ENCODE results near the gene KLHDC1.

The KLHDC1 gene

DNA sequence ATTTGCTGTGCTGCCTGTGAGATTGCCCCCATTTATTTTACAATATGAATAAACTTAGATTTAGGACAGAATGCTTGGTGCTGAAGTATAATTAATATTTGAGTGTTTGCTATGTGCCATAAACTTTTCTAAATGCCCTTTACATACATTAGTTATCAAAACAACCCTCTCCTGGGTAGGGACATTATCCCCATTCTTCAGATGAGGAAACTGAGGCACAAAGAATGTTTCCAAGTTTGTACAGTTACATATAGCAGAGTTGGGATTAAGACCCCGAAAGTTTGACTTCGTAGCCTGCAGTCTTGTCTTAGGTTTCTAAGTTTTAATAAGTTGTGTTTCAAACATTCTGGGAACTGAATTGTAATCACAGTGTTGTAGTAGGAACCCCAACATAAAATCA is 93.4 kb downstream of the KLHDC1 start:
- Histone ChIP-seq H3K27ac (ENCODE audit: low read length) (no peak overlapping the region), H3K9me3 (ENCODE audit: control insufficient read depth in 1 of 2, low read length in 2 of 2) (no peaks in the 10 kb centered on the region), H3K36me3 (ENCODE audit: control insufficient read depth in 1 of 2, insufficient read depth in 2 of 2, low read length in 2 of 2) (peaks cover 75 to 87% of the 10 kb centered on the region in 2 donors)

GRCh38 chr14:49792618-49793017 is 99.7 kb downstream of the KLHDC1 start:
- H3K27me3 ChIP-seq (ENCODE audit: low read depth, low read length): no peaks in the 10 kb centered on the region
- no peak overlapping the region for H3K4me3 ChIP-seq (ENCODE audit: low read depth in 1 of 2, low read length in 2 of 2)
- H3K4me1 ChIP-seq (ENCODE audit: control insufficient read depth in 1 of 2, insufficient read depth in 2 of 2, low read length in 2 of 2): no peaks in the 10 kb centered on the region
- H3K27ac ChIP-seq (ENCODE audit: low read length): no peak overlapping the region
- peaks cover 31 to 82% of the 10 kb centered on the region in 2 donors for H3K36me3 ChIP-seq (ENCODE audit: control insufficient read depth in 1 of 2, insufficient read depth in 2 of 2, low read length in 2 of 2)
- H3K9me3 ChIP-seq (ENCODE audit: control insufficient read depth in 1 of 2, low read length in 2 of 2): no peaks in the 10 kb centered on the region

More for the DNA sequence above, 93.4 kb downstream of the KLHDC1 start:
- no peak overlapping the region for H3K4me3 ChIP-seq (ENCODE audit: low read depth in 1 of 2, low read length in 2 of 2)
- H3K27me3 ChIP-seq (ENCODE audit: low read depth, low read length): no peaks in the 10 kb centered on the region
- no peaks in the 10 kb centered on the region for H3K4me1 ChIP-seq (ENCODE audit: control insufficient read depth in 1 of 2, insufficient read depth in 2 of 2, low read length in 2 of 2)

GRCh38 chr14:49796025-49796424 is 103.1 kb downstream of the KLHDC1 start:
- Histone ChIP-seq H3K9me3 (ENCODE audit: control insufficient read depth in 1 of 2, low read length in 2 of 2) (no peaks in the 10 kb centered on the region), H3K27me3 (ENCODE audit: low read depth, low read length) (no peaks in the 10 kb centered on the region), H3K4me3 (ENCODE audit: low read depth in 1 of 2, low read length in 2 of 2) (no peak overlapping the region), H3K4me1 (ENCODE audit: control insufficient read depth in 1 of 2, insufficient read depth in 2 of 2, low read length in 2 of 2) (no peaks in the 10 kb centered on the region), H3K27ac (ENCODE audit: low read length) (no peak overlapping the region), H3K36me3 (ENCODE audit: control insufficient read depth in 1 of 2, insufficient read depth in 2 of 2, low read length in 2 of 2) (peaks cover 37 to 86% of the 10 kb centered on the region in 2 donors)

Data from muscle layer of duodenum (tissue), 2 donors.